CD8-positive, alpha-beta memory T cell (primary cell): ENCODE results near the gene MAP2K6. TPM values are rescaled to one million over a fixed set of nuclear protein-coding genes. Genes with fewer than 3 reads are reported as not detected.

Experiments
- CTCF ChIA-PET: fragments of 350-600 bp; sonication (Branson Sonifier 250); formaldehyde crosslinking; loops from one replicate; lab custom pipeline; 2021; ENCODE audit warnings: antibody characterized with exemption; lab: Charles Lee
- POLR2A ChIA-PET: fragments of 350-600 bp; sonication (Branson Sonifier 250); formaldehyde crosslinking; loops from one replicate; lab custom pipeline; 2021; ENCODE audit warnings: antibody characterized with exemption; lab: Charles Lee
- DNase-seq, 5 donors: peaks; one replicate each; pipeline versions ENCODE4 v3.0.0 to v3.0.0-alpha.2; 2020 to 2022; ENCODE audit warnings: mixed read lengths in 1 of 5
- H3K27ac ChIP-seq: one replicate; pipeline ENCODE4 v1.7.0; 2013; ENCODE audit warnings: low read depth, mild to moderate bottlenecking, low read length, moderate library complexity
- H3K27me3 ChIP-seq: 2 replicates; pipeline ENCODE4 v1.7.0; 2013; ENCODE audit warnings: low read length, mild to moderate bottlenecking; ENCODE audit not compliant: insufficient read depth, poor library complexity, severe bottlenecking
- H3K36me3 ChIP-seq: 2 replicates; pipeline ENCODE4 v1.7.0; 2013; ENCODE audit warnings: mild to moderate bottlenecking, low read length, moderate library complexity; ENCODE audit not compliant: insufficient read depth
- H3K4me1 ChIP-seq: 2 replicates; pipeline ENCODE4 v1.7.0; 2013; ENCODE audit warnings: mild to moderate bottlenecking, low read length, moderate library complexity; ENCODE audit not compliant: insufficient read depth
- H3K4me3 ChIP-seq: 2 replicates; pipeline ENCODE4 v1.7.0; 2013; ENCODE audit warnings: mild to moderate bottlenecking, low read length
- H3K9me3 ChIP-seq: 2 replicates; pipeline ENCODE4 v1.7.0; 2013; ENCODE audit warnings: mild to moderate bottlenecking, low read length
- H3K27ac Mint-ChIP-seq, 8 donors: one replicate each; pipeline ENCODE4 v1.8.0; 2020 to 2021; ENCODE audit warnings: mixed read lengths in 8 of 8, mild to moderate bottlenecking in 6 of 8, inconsistent platforms in 3 of 8, moderate library complexity in 3 of 8
- H3K27me3 Mint-ChIP-seq, 2 donors: one replicate each; pipeline ENCODE4 v1.8.0; 2020 to 2021; ENCODE audit warnings: mixed read lengths in 2 of 2, mild to moderate bottlenecking in 1 of 2, moderate library complexity in 1 of 2
- H3K36me3 Mint-ChIP-seq, 3 donors: one replicate each; pipeline ENCODE4 v1.8.0; 2020 to 2021; ENCODE audit warnings: mixed read lengths in 3 of 3, inconsistent platforms in 1 of 3, mild to moderate bottlenecking in 1 of 3
- H3K4me1 Mint-ChIP-seq, 3 donors: one replicate each; pipeline ENCODE4 v1.8.0; 2020 to 2021; ENCODE audit warnings: mixed read lengths in 3 of 3, inconsistent platforms in 1 of 3, mild to moderate bottlenecking in 1 of 3
- H3K4me3 Mint-ChIP-seq, 7 donors: one replicate each; pipeline ENCODE4 v1.8.0; 2020 to 2021; ENCODE audit warnings: mixed read lengths in 7 of 7, mild to moderate bottlenecking in 6 of 7, moderate library complexity in 4 of 7, inconsistent platforms in 2 of 7
- H3K9me3 Mint-ChIP-seq, 5 donors: one replicate each; pipeline ENCODE4 v1.8.0; 2020 to 2022; ENCODE audit warnings: mixed read lengths in 5 of 5, mild to moderate bottlenecking in 3 of 5, moderate library complexity in 2 of 5, inconsistent platforms in 1 of 5
- polyA plus RNA-seq: library from polyadenylated mRNA; unstranded; fragments of 300-500 nt; fragmentation: Illumina TruSeq; gene quantifications from one replicate; pipeline ENCODE4 v1.2.3, GENCODE V29; 2021
- total RNA-seq, 2 experiments: library from RNA; stranded (reverse); gene quantifications; one replicate each; pipeline ENCODE4 v1.2.3, GENCODE V29; 2021

The MAP2K6 gene
- total and polyA plus RNA-seq, 3 experiments from 2014 or later = 1.9 to 18.7 (median 2.5) TPM

GRCh38 chr17:69565447-69565846, 150.9 kb downstream of the MAP2K6 start:
- no peak overlapping the region for H3K27ac Mint-ChIP-seq
- no peak for DNase-seq
- no peak overlapping the region for H3K4me3 ChIP-seq
- peaks cover 0 to 1% (median 0%) of the 10 kb centered on the region in 3 donors for H3K36me3 Mint-ChIP-seq
- no peaks in the 10 kb centered on the region for H3K36me3 ChIP-seq
- POLR2A ChIA-PET = no interaction called here
- peaks cover 0 to 5% (median 4%) of the 10 kb centered on the region in 3 donors for H3K4me1 Mint-ChIP-seq
- no peaks in the 10 kb centered on the region for H3K9me3 Mint-ChIP-seq
- CTCF ChIA-PET = no interaction called here
- H3K27me3 Mint-ChIP-seq = peaks cover 0 to 11% of the 10 kb centered on the region in 2 donors
- H3K4me1 ChIP-seq = no peaks in the 10 kb centered on the region
- no peaks in the 10 kb centered on the region for H3K27me3 ChIP-seq
- H3K9me3 ChIP-seq = no peaks in the 10 kb centered on the region
- no peak overlapping the region for H3K4me3 Mint-ChIP-seq
- H3K27ac ChIP-seq = no peak overlapping the region

DNA sequence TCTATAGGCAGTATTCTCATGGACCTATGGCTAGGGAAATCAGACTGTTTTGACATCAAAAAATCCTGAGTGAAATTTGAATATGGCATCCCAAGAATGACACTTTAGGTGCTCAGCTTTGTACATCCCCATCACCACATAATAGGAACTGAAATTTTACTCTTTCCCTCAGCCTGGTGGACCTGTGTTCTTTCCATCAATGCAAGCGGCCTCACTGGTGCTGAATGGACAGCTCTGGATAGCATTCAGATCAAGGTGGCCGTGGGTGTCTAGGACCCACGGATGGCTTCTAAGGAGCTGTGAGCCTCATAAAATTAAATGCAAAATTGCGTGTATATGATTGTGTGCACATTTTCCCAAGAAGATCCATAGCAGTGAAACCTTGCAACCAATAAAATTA, 152.6 kb downstream of the MAP2K6 start:
- H3K9me3 Mint-ChIP-seq = no peaks in the 10 kb centered on the region
- no peak overlapping the region for H3K27ac Mint-ChIP-seq
- no peaks in the 10 kb centered on the region for H3K9me3 ChIP-seq
- H3K36me3 Mint-ChIP-seq = peaks cover 0 to 1% (median 0%) of the 10 kb centered on the region in 3 donors
- CTCF ChIA-PET = no interaction called here
- DNase-seq = no peak
- peaks cover 0 to 5% (median 4%) of the 10 kb centered on the region in 3 donors for H3K4me1 Mint-ChIP-seq
- POLR2A ChIA-PET = no interaction called here
- H3K4me3 Mint-ChIP-seq = no peak overlapping the region
- H3K27ac ChIP-seq = no peak overlapping the region
- no peaks in the 10 kb centered on the region for H3K36me3 ChIP-seq
- H3K27me3 ChIP-seq = no peaks in the 10 kb centered on the region
- H3K4me1 ChIP-seq = no peaks in the 10 kb centered on the region
- no peak overlapping the region for H3K4me3 ChIP-seq
- H3K27me3 Mint-ChIP-seq = peaks cover 0 to 23% of the 10 kb centered on the region in 2 donors

GRCh38 chr17:69572747-69573146, 158.2 kb downstream of the MAP2K6 start:
- peaks cover 0 to 38% of the 10 kb centered on the region in 2 donors for H3K27me3 Mint-ChIP-seq
- CTCF ChIA-PET = no interaction called here
- H3K36me3 Mint-ChIP-seq = no peaks in the 10 kb centered on the region

GRCh38 chr17:69573396-69573795, 158.9 kb downstream of the MAP2K6 start:
- Mint-ChIP-seq H3K27me3 (peaks cover 0 to 42% of the 10 kb centered on the region in 2 donors), H3K36me3 (no peaks in the 10 kb centered on the region), H3K4me3 (no peak overlapping the region), H3K9me3 (no peaks in the 10 kb centered on the region), H3K4me1 (peaks cover 0 to 5% (median 4%) of the 10 kb centered on the region in 3 donors), H3K27ac (no peak overlapping the region)
- Histone ChIP-seq H3K36me3 (no peaks in the 10 kb centered on the region), H3K4me1 (no peaks in the 10 kb centered on the region), H3K9me3 (no peaks in the 10 kb centered on the region), H3K4me3 (no peak overlapping the region), H3K27ac (no peak overlapping the region), H3K27me3 (no peaks in the 10 kb centered on the region)
- no peak for DNase-seq
- ChIA-PET CTCF (no interaction called here), POLR2A (no interaction called here)

More at GRCh38 chr17:69572747-69573146, 158.2 kb downstream of the MAP2K6 start:
- H3K9me3 ChIP-seq = no peaks in the 10 kb centered on the region
- no peaks in the 10 kb centered on the region for H3K9me3 Mint-ChIP-seq
- no peak for DNase-seq
- no peak overlapping the region for H3K27ac Mint-ChIP-seq
- no peak overlapping the region for H3K27ac ChIP-seq
- H3K27me3 ChIP-seq = no peaks in the 10 kb centered on the region
- peaks cover 0 to 5% (median 4%) of the 10 kb centered on the region in 3 donors for H3K4me1 Mint-ChIP-seq
- no peak overlapping the region for H3K4me3 Mint-ChIP-seq
- no peak overlapping the region for H3K4me3 ChIP-seq
- no peaks in the 10 kb centered on the region for H3K36me3 ChIP-seq
- no peaks in the 10 kb centered on the region for H3K4me1 ChIP-seq
- POLR2A ChIA-PET = no interaction called here

DNA sequence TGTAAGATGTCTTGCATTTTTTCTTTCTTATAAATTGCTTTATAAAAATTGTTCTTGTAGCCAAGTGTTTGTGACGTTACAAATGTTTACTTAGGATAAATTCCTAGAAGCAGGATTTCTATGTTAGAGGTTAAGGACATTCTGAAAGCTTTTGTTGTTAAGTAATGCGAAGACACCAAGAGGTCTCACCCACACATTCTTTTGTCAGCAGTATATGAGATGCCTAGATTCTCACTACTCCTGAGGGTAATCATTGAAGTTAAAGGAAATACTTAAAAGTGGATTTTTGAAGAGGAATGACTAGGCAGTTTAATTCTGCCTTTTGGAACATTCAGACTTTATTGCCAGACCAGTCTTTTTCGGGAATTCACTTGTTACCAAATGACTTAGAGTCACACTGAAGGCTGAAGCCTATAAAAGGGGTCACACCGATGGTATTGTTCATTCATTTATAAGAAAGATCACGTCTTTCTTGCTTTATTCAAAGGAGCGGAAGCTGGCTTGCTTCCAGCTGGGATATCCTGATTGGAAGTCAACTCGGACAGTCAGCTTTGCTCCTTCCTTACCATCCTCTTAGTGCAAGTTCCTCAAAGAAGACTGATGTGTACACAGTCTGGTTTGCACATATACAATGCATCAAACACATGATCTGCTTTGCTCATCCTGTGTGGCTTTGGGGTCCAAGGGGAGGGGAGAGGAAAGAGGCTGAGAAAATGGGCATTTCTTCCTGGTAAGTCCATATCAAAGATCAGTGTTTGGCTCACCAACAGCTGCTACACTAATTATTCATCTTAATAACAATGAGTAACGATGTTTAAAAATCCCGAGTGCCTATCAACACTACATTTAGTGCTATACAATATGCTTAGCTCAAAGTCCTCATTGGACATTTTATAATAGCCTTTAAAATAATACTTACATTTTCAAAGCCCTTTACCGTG, 160.0 kb downstream of the MAP2K6 start:
- ChIA-PET POLR2A (no interaction called here), CTCF (no interaction called here)
- no peak overlapping the region for H3K27ac ChIP-seq
- no peaks in the 10 kb centered on the region for H3K36me3 Mint-ChIP-seq
- H3K27ac Mint-ChIP-seq = no peak overlapping the region
- DNase-seq = no peak
- H3K4me3 Mint-ChIP-seq = no peak overlapping the region
- no peaks in the 10 kb centered on the region for H3K9me3 ChIP-seq
- H3K4me1 Mint-ChIP-seq = no peaks in the 10 kb centered on the region
- H3K4me1 ChIP-seq = no peaks in the 10 kb centered on the region
- no peaks in the 10 kb centered on the region for H3K9me3 Mint-ChIP-seq
- peaks cover 0 to 34% of the 10 kb centered on the region in 2 donors for H3K27me3 Mint-ChIP-seq
- no peaks in the 10 kb centered on the region for H3K27me3 ChIP-seq
- H3K4me3 ChIP-seq = no peak overlapping the region
- H3K36me3 ChIP-seq = no peaks in the 10 kb centered on the region

DNA sequence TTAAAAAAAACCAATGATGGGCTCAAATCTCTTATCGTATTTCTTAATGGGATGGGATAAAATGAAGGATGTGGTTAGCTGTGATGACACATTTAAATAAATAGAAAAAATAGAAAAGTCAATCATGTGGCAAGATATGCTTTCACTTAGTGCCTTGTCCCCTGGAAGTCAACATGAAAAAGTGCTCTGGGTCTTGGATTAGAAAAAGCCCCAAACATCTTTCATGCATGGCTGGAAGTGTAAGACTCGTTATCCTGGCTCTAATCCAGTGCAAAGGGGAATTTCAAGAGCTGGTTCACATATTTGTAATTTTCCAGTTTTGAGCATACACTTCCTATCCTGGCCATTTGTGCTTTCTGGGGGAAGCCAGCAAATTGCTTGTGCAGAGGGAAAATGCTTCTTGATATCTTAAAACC, 160.9 kb downstream of the MAP2K6 start:
- Histone ChIP-seq H3K4me3 (no peak overlapping the region), H3K27me3 (no peaks in the 10 kb centered on the region), H3K27ac (no peak overlapping the region), H3K9me3 (no peaks in the 10 kb centered on the region), H3K4me1 (no peaks in the 10 kb centered on the region), H3K36me3 (no peaks in the 10 kb centered on the region)
- CTCF ChIA-PET = no interaction called here
- Mint-ChIP-seq H3K4me3 (no peak overlapping the region), H3K27me3 (peaks cover 0 to 39% of the 10 kb centered on the region in 2 donors), H3K9me3 (no peaks in the 10 kb centered on the region), H3K27ac (no peak overlapping the region), H3K4me1 (peaks cover 0 to 4% (median 2%) of the 10 kb centered on the region in 3 donors), H3K36me3 (no peaks in the 10 kb centered on the region)
- POLR2A ChIA-PET = no interaction called here
- no peak for DNase-seq

- POLR2A ChIA-PET = no interaction called here
- no peak overlapping the region for H3K27ac ChIP-seq
Observed at GRCh38 chr17:69577098-69577497, 162.6 kb downstream of the MAP2K6 start.

DNA sequence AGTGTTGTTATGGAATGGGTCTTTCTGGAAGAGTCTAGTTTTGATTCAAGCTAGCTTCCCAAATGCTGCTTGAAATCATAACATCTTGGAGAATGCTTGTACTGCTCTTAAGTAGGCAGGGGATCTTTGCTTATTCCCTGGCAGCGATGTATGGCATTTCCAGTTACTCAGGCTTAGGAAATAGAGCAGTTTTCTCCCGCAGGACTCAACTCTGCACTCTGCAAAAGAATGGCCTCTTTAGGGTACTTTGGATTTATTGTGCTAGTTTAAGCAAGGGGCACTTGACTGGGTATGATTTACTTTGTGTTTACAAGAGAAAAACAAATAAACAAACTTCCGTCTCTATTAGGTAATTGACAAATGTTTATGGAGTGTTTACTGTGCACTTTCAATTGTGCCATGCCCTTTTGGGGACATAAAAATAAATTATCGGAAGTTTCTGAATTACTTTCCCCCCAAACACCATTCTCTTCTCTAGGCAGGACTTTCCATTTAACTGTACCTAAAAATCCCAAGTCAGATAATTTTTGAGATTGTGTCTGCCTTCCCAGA, 164.0 kb downstream of the MAP2K6 start:
- no peaks in the 10 kb centered on the region for H3K9me3 ChIP-seq
- no peak overlapping the region for H3K4me3 Mint-ChIP-seq
- H3K27ac ChIP-seq = no peak overlapping the region
- H3K36me3 Mint-ChIP-seq = no peaks in the 10 kb centered on the region
- ChIA-PET POLR2A (no interaction called here), CTCF (no interaction called here)
- DNase-seq = no peak
- H3K27me3 ChIP-seq = no peaks in the 10 kb centered on the region
- no peak overlapping the region for H3K4me3 ChIP-seq
- H3K4me1 ChIP-seq = no peaks in the 10 kb centered on the region
- no peak overlapping the region for H3K27ac Mint-ChIP-seq
- H3K9me3 Mint-ChIP-seq = no peaks in the 10 kb centered on the region
- H3K27me3 Mint-ChIP-seq = peaks cover 0 to 34% of the 10 kb centered on the region in 2 donors
- H3K4me1 Mint-ChIP-seq = peaks cover 10 to 18% (median 13%) of the 10 kb centered on the region in 3 donors
- H3K36me3 ChIP-seq = no peaks in the 10 kb centered on the region

More at GRCh38 chr17:69577098-69577497, 162.6 kb downstream of the MAP2K6 start:
- CTCF ChIA-PET = interaction anchor here (1.1 kb wide), 1 partner anchor 11 kb away, joined by 3 read pairs; no protein-coding TSS in a partner anchor
- peaks cover 0 to 27% of the 10 kb centered on the region in 2 donors for H3K27me3 Mint-ChIP-seq
- Histone ChIP-seq H3K4me1 (no peaks in the 10 kb centered on the region), H3K4me3 (no peak overlapping the region), H3K27me3 (no peaks in the 10 kb centered on the region), H3K36me3 (no peaks in the 10 kb centered on the region), H3K9me3 (no peaks in the 10 kb centered on the region)
- no peaks in the 10 kb centered on the region for H3K36me3 Mint-ChIP-seq
- no peaks in the 10 kb centered on the region for H3K9me3 Mint-ChIP-seq
- DNase-seq = no peak
- H3K4me1 Mint-ChIP-seq = peaks cover 10 to 18% (median 13%) of the 10 kb centered on the region in 3 donors
- H3K27ac Mint-ChIP-seq = no peak overlapping the region
- H3K4me3 Mint-ChIP-seq = no peak overlapping the region
